GM12865 (cell line): ENCODE measurements around the gene CKS1B.
A peak's percentile ranks its signal among the peaks of the same experiment; 100 is the strongest.

Experiments used
- DNase-seq: peaks from one replicate; pipeline ENCODE4 v3.0.0; 2010; ENCODE audit warnings: low read depth
- H3K4me3 ChIP-seq: 2 replicates; pipeline ENCODE4 v1.5.1; 2011; ENCODE audit warnings: mild to moderate bottlenecking, low read depth, low read length, control low read depth
- CTCF ChIP-seq: IDR thresholded peaks from 2 replicates; pipeline ENCODE4 v1.5.1; 2011; ENCODE audit warnings: low read length, control low read depth, low read depth, inconsistent platforms; ENCODE audit not compliant: insufficient read depth; ENCODE audit errors: missing control alignments

Gene CKS1B

GRCh38 chr1:154960446-154961136 is 13.9 kb upstream of the CKS1B start:
- TF ChIP-seq CTCF: no peak
- no peak for DNase-seq

GRCh38 chr1:154961207-154962155 is 13.0 kb upstream of the CKS1B start, which contains the start of gene PYGO2:
Gene PYGO2 (minus strand): TSS chr1:154961782. CDS start chr1:154961576, 206 bp downstream.
- H3K4me3 ChIP-seq: peak within 1 kb of the TSS; percentile 90
- peak; percentile 87 for DNase-seq
- TF ChIP-seq CTCF: peak; percentile 65

More at GRCh38 chr1:154960446-154961136, 13.9 kb upstream of the CKS1B start:
- H3K4me3 ChIP-seq: peak overlapping the region; percentile 90

- no peak for TF ChIP-seq CTCF
- H3K4me3 ChIP-seq: peak overlapping the region; percentile 90
- DNase-seq: peak; percentile 62
Measured at GRCh38 chr1:154962156-154962749, 12.2 kb upstream of the CKS1B start.

- no peak for DNase-seq
- no peak for TF ChIP-seq CTCF
- peak overlapping the region; percentile 90 for H3K4me3 ChIP-seq
Measured at GRCh38 chr1:154962795-154963330, 11.6 kb upstream of the CKS1B start.

- TF ChIP-seq CTCF: no peak
Measured at GRCh38 chr1:154963643-154964042, 10.8 kb upstream of the CKS1B start.

GRCh38 chr1:154964359-154964758 is 10.1 kb upstream of the CKS1B start:
- DNase-seq: no peak
- H3K4me3 ChIP-seq: no peak overlapping the region
- no peak for TF ChIP-seq CTCF

More at GRCh38 chr1:154963643-154964042, 10.8 kb upstream of the CKS1B start:
- DNase-seq: no peak
- no peak overlapping the region for H3K4me3 ChIP-seq
